Fibroblast of skin of abdomen (primary cell): ENCODE results near the gene CACNA1A. TPM values are rescaled to one million over a fixed set of nuclear protein-coding genes. Genes with fewer than 3 reads are reported as not detected.
"Not testable (repeated sequence)": the region's sequence is repeated elsewhere in the genome, so short reads cannot be mapped to it uniquely, and the experiment has no call there.

ENCODE experiments used
- DNase-seq: peaks from one replicate; pipeline ENCODE4 v3.0.0-alpha.2; 2013
- polyA plus RNA-seq, 2 experiments: library from polyadenylated mRNA; unstranded; fragments of 120-200 nt; gene quantifications; one replicate each; pipeline ENCODE4 v1.2.1, GENCODE V29; 2013; ENCODE audit not compliant: insufficient read length in 2 of 2

The CACNA1A gene
- polyA plus RNA-seq (2013, experiment 1 of 2; ENCODE audit: insufficient read length): 6.2 TPM
- polyA plus RNA-seq (2013, experiment 2 of 2; ENCODE audit: insufficient read length): 6.1 TPM

DNA sequence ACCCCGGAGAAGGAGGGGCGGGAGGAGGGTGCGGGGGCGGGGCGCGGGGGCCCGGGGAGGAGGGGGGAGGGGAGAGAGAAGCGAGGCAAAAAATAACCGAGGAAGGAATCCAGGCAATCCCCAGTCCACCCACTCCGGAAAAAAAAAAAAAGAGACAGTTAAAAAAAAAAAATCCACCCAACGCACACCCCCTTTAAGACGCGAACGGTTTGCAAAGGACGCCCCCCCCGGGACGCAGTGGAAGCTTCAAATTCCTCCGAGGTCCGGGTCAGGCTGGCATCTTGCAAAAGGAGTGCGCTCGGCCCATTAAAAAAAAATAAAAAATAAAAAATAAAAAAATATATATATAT lies at the start of gene CACNA1A:
Gene CACNA1A, minus strand, starts transcription at position 9 of the 350 bp plus-strand sequence. CDS start 255 bp downstream, outside the sequence.
- peak; percentile 30 for DNase-seq

DNA sequence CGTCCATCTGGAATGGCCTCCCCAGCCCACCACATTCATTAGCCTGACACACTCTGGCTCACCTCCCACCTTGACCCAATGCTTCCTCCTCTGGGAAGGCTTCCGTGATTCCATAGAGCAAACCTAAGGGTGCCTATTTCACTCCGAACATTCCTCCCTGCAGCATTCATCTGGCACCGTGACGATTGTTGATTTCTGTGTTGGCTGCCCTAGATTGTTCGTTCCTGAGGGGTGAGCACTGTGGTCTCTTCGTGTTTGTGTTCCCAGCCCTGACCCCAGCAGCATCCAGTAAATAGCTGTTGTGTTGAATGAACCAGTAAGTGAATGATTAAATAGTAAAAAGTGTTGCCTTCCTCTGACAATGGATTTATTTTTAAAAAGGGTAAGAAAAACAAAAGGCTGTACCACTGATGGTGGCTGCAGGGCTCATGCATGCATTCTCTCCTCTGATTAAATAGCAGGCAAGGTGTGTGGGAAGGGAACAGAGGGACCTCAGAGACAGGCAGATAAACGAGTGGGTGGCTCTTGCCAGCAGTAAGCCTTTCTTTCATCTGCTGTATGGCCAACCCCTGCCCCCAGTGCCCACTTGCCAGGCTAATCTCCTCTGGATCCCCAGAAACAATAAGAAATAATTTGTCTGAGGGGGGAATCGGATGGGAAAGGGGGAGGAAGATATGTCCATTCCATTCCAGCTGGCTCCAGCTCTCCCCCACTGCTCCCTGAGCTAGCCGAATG lies 48.4 kb upstream of the CACNA1A start:
- no peak for DNase-seq

DNA sequence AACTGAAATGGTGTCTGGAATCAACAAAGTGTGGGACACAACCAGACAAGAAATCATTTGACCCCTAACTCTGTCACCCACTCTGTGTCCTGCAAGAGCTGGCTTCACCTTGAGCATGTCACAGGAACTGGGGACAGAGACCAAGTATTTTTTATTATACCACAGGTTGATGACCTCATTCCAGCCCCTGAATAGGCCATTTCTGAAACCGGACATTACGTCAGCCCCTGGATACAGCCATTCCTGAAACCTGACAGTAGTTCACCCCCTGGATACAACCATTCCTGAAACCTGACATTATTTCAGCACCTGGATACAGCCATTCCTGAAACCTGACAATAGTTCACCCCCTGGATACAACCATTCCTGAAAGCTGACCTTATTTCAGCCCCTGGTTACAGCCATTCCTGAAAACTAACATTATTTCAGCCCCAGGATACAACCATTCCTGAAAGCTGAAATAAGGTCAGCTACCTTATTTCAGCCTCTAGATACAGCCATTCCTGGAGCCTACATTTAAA lies 47.7 kb upstream of the CACNA1A start:
- no peak for DNase-seq

DNA sequence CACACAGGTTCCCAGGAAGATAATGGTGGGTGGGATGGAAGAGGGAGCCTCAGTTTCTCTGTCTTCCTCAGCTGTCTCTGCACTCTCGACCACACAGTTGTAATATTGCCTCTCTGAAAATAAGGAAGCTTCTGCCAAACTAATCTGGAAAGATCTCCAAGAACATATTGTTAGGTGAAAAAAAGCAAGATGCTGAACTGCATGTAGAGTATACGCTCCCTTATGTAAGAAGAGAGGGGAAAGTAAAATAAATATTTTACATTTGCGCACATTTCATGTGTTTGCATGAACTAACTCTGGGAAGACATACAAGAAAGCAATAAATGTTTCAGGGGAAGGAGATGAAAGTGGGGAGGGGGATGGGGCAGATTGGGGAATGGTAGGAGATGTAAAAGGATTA lies 41.9 kb upstream of the CACNA1A start:
- DNase-seq: no peak

DNA sequence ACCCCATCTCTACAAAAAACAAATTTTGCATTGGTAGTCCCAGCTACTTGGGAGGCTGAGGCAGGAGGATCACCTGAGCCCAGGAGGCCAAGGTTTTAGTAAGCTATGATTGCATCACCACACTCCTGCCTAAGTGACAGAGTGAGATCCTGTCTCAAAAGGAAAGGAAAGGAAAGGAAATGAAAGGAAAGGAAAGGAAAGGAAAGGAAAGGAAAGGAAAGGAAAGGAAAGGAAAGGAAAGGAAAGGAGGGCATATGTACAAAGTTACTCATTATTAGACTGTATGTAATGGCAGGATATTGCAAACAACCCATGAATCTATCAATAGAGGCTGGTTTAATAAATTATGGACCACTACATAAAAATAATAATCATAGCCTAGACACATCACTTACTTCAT lies 40.8 kb upstream of the CACNA1A start:
- DNase-seq: no peak

DNA sequence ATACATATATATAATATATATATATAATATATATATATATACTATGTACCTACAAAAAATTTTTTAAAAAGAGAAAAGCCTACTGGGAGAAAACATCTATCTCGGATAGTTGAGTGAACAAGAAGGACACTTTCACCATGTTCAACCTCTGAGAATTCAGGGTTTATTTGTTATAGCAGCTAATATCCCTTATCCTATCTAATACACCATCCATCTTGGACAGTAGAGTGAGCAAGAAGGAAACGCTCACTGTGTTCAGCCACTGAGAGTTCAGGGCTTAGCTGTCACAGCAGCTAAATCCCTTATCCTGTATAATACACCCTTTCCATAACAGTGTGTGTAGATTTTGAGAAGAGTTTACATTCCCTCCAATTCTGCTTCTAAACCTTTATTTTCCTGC lies 38.1 kb upstream of the CACNA1A start:
- no peak for DNase-seq

DNA sequence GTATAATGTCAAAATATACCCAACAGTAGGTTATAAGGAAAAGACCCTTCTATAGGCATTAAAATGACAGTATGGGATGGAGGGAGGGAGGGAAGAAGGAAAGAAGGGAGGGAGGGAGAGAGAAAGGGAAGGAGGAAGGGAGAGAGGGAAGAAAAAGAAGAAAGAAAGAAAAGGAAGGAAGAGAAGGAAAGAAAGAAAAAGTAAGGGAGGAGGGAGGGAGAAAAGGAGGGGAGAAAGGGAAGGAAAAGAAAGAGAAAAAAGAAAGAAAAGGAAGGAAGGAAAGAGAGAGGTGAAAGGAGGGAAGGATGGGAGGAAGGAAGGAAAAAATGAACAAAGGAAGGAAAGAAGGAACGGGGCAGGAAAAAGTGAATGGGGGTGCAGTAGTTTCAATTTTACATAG lies 35.3 kb upstream of the CACNA1A start:
- DNase-seq: no peak

DNA sequence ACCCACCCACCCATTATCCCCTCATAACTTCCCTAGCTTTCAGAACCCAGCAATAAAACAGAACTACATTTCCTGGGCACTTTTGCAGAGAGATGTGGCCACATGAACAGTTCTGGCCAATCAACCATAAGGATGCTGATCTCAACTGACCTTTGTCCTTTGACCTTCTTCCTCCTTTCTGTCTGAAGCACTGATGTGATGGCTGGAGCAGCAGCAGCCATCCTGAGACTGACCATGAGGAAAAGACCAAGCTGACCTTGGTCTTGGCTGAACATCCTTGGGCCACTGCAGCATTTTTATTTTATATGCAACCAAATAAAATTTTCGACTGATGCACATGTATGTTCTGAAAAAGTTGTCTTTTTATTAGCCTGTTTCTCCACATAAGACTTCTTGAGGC lies 33.1 kb upstream of the CACNA1A start:
- no peak for DNase-seq

DNA sequence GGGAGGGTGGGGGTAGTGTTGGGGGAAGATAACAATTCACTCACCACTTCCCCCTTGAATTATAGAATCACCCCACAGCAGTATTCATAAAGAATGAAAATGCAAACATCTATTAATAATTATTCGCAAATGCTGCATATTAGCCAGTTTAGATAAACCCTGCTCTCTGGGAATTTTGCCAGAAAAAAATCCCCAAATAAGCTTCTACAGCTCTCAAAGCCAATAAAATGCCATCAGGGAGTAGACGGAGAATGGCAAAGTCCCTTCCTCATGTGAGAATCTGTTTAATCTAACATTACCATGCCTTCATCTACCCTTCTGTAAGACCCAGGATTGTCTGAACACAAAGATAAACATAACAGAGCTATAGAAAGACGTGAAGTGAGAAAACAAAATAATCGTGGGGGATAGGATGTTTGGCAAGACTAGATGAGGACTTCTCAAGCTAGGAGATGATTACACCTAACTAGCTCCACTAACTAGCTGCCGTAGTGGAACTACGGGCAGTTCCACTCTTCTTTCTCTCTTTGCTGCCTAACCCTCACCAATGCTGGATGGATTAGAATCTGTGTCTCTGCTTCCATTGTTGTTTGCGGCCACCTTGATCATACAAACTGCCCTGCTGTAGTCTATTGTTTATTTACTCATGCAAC lies 32.4 kb upstream of the CACNA1A start:
- DNase-seq: no peak

DNA sequence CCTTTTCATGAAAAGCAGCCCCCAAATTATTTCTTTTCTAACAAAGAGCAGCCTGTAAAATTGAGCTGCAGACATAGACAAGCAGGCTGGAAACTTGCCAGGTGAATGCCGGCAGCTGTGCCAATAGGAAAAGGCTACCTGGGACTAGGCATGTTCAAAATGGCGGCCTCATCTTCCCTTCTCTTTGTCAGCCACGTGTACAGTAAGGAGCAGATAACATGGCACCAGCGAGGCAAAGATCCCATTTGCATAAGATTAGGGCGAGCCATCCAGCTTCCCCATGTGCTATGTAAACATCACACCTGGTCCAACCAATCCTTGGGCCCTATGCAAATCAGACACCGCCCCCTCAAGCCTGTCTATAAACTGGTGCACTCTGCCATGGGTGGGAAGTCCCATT lies 31.2 kb upstream of the CACNA1A start:
- DNase-seq: no peak

DNA sequence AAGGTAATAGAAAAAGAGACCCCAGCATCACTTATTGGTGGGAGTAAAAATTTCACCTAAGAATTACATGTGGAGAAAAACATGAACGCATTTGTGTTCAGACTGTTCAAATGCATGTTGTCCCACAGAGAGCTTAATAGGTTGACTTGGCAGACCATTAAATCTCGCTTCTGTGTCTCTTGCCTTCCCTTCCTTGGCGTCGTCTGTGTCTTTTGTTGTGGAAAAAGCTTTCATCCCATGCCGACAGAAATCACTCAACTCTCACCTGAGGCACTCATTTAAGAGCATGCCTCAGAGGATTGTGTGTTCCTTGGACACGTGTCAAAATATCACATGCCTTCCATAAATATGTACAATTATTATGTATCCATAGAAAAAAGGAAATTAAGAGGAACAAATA lies 24.4 kb upstream of the CACNA1A start:
- DNase-seq: no peak

DNA sequence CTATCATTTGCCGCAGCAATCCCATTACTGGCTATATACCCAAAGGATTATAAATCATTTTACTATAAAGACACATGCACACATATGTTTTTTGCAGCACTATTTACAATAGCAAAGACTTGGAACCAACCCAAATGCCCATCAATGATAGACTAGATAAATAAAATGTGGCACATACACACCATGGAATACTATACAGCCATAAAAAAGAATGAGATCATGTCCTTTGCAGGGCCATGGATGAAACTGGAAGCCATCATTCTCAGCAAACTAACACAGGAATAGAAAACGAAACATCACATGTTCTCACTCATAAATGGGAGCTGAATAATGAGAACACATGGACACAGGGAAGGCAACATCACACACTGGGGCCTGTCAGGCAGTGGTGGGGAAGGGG lies 23.4 kb upstream of the CACNA1A start:
- not testable (repeated sequence) for DNase-seq

DNA sequence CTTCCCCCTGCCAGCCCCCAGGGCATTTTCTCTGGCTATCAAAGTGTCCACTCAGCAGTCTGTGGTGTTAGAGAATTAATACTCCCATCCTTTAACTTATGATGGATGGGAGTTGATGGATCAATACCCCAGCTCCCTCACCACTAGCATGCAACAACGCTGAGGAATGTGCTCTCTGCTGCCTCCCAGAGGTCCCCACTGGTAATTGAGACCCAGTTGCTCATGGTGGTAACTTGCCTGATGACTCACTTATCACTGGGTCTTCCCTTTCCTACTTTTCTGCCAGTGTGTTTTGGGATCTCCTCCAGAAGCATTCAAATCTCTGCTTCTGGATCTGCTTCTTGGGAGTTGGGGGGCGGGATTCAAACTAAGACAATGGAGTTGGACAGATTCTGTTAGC lies 20.3 kb upstream of the CACNA1A start:
- DNase-seq: no peak

DNA sequence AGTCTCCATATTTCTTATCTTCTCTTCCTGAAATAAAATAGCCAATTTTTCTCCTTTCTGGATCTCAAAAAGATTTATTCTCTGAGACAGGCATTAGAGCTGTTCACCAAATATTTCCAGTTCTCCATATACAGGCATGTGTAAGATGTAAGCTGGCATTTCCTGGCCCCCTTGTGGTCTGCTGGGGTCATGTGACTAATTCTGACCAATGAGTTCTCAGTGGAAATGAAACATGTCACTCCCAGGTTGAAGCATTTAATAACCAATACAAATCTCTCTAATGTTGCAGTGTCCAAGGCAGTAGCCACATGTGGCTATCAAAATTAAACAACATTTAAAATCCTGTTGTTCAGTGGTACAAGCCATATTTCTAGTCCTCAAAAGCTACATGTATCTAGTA lies 14.8 kb upstream of the CACNA1A start:
- DNase-seq: no peak

DNA sequence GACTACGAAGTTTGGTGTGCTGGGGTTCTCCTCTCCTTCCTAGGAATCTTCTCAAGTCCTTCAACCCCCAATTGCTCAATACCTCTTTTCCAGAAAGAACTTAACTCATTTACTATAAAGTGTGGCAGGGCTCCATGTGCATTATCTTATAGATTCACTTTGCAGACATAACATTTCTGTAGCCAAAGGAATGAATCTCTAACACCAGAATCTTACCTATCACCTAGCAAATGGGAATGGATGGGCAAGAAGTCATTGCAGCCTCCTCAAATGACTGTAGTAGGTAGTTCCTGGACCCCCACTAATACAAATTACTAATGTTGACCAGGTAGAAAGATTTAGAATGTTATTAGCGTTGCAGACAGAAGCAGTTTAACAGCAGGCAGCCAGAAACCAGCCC lies 5.7 kb upstream of the CACNA1A start:
- DNase-seq: no peak

DNA sequence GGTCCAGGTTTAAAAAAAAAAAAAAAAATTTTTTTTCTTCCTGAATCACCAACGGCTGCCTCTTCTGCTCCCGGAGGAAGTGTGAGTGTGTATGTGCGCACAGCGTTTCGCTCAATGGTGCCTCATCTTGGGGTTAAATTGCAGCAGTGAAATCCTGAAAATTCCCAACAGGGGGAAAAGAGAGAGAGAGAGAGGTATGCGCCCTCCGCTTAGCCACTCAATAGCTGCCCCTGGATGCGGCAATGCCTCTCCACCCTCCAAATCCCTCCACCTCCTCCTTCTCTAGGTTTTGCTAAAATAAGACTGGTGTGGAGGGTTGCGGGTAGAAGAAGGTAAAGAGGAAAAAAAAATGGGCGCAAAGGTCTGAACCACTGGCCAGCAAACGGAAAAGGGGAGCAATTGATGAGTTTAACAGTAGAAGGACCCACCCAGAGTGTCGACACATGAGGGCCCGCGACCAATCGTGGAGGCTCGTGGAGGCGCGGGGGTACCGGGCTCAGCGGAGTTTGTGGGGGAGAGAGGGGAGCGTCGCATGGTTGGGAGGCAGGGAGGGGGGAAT lies 853 bp upstream of the CACNA1A start:
- peak; percentile 50 for DNase-seq

DNA sequence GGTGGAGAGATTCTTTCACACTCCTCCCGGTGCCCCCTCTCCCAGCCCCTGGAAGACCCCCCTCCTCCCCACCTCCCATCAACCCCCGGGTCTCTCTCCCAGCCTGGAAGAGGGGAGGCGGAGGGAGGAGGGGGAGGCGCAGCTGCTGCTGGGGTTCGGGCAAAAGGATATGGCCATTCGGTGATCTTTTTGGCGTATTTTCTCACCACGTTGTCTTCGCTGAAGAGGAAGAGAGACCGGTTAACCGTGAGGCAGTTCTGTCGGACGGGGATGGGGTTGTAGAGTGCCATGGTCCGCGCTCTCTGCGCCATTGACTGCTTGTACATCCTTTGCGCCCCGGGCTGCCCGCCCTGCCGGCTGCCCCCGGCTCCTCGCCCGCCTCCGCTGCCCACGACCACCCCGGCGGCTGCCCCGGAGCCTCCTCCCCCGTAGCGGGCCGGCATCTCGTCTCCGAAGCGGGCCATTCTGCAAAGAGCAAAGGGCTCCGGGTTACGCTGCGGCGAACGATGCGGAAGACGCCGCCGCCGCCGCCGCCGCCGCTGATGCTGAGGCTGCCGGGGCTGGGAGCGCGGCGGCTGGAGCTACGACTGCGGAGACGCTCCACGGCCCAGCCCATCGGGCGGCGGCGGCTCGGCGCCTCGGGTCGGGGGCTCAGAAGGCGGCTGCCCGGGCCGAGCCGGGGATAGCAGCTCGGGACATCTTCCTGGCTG lies 363 bp downstream of the CACNA1A start:
- DNase-seq: peak; percentile 30

DNA sequence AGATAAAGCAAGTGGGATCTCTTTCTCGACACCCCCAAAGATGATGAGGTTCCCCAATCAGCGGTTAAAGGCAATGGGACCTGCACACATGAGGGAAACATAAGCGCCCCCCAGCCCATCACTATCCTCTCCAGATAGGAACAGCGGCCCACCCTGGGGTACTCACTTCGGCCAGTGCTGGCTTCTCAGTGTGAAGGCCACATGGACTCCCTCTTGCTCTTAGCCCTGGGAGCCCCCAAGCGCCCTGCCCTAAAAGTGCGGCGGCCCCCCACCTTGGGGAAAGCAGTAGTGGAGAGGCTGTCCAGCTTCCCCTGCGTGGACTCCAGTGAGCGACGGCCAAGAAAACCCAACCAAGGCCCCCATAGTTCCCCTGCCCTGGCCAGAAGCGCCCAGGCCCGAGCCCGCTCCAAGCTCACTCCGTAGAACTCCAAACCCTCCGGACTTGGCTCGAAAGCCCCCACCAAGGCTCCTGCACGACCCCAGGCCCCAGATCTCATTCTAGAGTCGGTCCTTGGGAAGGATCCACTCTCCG lies 1.0 kb downstream of the CACNA1A start:
- DNase-seq: no peak

DNA sequence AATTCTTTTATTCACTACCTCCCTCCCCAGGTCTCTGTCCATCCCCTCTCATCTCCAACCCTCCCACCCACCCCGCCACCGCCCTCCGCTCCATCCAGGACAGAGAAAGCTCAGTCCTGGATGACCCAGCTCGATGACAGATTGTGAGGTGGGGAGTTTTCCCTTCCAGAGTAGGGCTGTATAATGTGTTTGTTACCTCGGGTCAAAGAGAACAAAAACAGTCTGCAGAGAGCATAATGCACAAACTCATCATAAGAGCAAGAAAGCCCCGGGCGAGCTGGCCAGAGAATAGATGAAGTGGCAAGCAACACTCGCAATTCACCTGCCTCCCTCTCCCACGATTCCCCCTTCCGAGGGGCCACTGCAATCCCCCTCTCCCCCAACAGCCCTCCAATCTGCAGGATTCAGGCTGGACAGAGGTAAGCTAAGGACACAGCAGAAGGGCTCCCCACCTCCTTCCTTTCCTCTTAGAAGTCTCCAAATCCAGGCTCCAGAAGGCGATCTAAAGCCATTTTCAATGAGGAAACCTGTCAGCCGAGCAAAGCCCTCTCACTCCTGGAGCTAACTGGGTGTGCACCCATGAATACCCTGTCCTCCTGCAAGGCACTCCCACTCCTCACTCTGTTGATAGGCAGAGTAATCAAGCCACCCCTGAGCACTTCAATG lies 2.6 kb downstream of the CACNA1A start:
- no peak for DNase-seq

DNA sequence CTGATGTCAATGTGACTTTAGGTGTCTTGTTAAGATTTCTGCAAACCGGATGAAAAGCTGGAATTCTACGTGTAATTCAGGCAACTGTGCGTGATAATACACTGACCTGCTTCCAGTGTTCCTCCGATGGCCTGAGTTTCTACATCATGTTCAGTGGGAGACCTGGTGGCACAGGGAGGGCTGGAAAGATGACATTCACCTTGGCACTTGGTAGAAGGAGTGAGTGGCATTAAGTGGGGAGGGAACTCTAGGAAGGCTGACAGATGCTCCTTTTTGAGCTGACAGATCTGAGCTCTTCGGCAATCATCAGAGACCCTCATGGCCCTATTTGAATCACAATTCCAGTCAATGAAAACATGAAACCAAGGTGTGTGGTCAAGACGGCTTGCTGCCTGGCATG lies 4.0 kb downstream of the CACNA1A start:
- no peak for DNase-seq

DNA sequence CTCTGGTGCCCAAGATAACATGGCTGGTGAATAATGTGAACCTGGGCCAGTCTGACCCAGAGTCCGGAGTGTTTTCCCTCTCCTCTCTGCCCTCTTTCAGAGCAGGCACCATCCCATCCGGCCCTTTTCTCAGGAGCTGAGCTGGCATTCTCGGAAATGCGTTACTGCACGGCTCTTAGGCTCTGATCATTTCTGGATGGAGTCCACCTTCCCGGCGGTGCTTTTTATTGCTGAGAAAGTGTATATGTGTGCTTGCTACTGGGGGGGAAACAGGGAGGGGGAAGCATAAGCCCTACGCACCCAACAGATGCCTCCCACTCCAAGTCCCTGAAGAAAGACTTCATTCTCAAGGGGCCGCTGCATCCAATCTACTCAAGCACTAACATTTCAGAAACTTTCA lies 6.6 kb downstream of the CACNA1A start:
- no peak for DNase-seq
